Breast epithelium (tissue), 4 donors: Measurements from ENCODE around the gene CRYBG1. TPM values are rescaled to one million over a fixed set of nuclear protein-coding genes. Genes with fewer than 3 reads are reported as not detected.

ENCODE experiments used
- DNase-seq, 2 donors: peaks; one replicate each; pipeline ENCODE4 v3.0.0-alpha.2; 2019; ENCODE audit warnings: low spot score in 2 of 2
- H3K27ac ChIP-seq, 2 donors: fragments of 200-600 bp; sonication (generic) in 1 of 2; one replicate each; pipeline ENCODE4 v1.5.1; 2016 to 2019; ENCODE audit warnings: mild to moderate bottlenecking in 1 of 2
- H3K27me3 ChIP-seq, 2 donors: fragments of 200-600 bp; sonication (generic) in 1 of 2; one replicate each; pipeline versions ENCODE4 v1.5.1 to v1.6.0; 2017 to 2019; ENCODE audit warnings: control low read depth in 1 of 2, mild to moderate bottlenecking in 1 of 2
- H3K36me3 ChIP-seq: fragments of 200-600 bp; one replicate; pipeline ENCODE4 v1.5.1; 2019
- H3K4me1 ChIP-seq, 2 donors: fragments of 200-600 bp; sonication (generic); one replicate each; pipeline ENCODE4 v1.5.1; 2016 to 2019; ENCODE audit warnings: control low read depth in 1 of 2
- H3K4me3 ChIP-seq, 3 donors: fragments of 200-600 bp; sonication (generic); 1 replicate in 2 of 3; 2 replicates in 1 of 3; pipeline ENCODE4 v1.5.1; 2016 to 2019; ENCODE audit warnings: mild to moderate bottlenecking in 3 of 3, moderate library complexity in 2 of 3
- H3K9me3 ChIP-seq, 2 donors: fragments of 200-600 bp; sonication (generic) in 1 of 2; one replicate each; pipeline ENCODE4 v1.5.1; 2016 to 2019; ENCODE audit warnings: control low read depth in 1 of 2
- CTCF ChIP-seq, 3 donors: fragments of 450-650 bp; IDR thresholded peaks; one replicate each; pipeline ENCODE4 v1.5.1; 2016 to 2017; ENCODE audit warnings: antibody characterized with exemption in 3 of 3, mild to moderate bottlenecking in 3 of 3, moderate library complexity in 3 of 3
- POLR2A ChIP-seq: fragments of 450-650 bp; IDR thresholded peaks from one replicate; pipeline ENCODE4 v1.6.1; 2016; ENCODE audit warnings: antibody characterized with exemption, mild to moderate bottlenecking, moderate library complexity
- POLR2AphosphoS5 ChIP-seq, 3 donors: sonication (generic); formaldehyde crosslinking; IDR thresholded peaks; one replicate each; pipeline ENCODE4 v1.6.1; 2017; ENCODE audit warnings: antibody characterized with exemption in 3 of 3
- intact Hi-C: fragments of 100-400 bp; cut with DNase I; formaldehyde crosslinking; loops from one replicate; pipeline ENCODE4 v1.15.1; 2023; ENCODE audit warnings: low total_unique reads
- total RNA-seq, 3 donors: library from RNA; depleted of rRNA; stranded (reverse); fragments of >200 nt; gene quantifications; one replicate each; pipeline ENCODE4 v1.1.0, GENCODE V29; 2016

CRYBG1 gene
- total RNA-seq, 3 donors from 2014 or later: 30.9 to 142 (median 38.3) TPM

DNA sequence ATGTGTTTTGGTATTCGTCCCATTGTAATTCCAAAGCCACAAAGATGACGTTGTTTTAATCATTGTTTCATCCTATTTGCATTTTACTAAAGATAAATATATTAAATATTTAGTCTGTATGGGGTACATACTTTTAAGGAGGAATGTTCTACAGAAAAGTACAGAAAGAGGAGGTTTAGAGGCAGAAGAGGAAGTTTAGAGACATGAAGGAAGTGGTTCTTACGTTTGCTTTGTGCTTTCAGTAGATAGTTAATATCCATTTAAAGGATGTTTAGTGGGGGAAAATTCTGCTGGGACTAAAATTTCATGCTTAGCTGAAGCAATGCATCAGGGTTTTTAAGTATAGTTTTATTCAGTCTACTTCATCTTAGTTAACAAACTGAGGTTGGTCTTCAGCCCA lies 116.6 kb downstream of the CRYBG1 start:
- intact Hi-C loops: loop anchor here (10.0 kb wide), 1 partner anchor 1828 kb away; no protein-coding TSS in a partner anchor
- Histone ChIP-seq H3K4me3 (no peak overlapping the region), H3K36me3 (no peaks in the 10 kb centered on the region), H3K27ac (no peak overlapping the region), H3K4me1 (peaks cover 0 to 3% of the 10 kb centered on the region in 2 donors), H3K9me3 (no peaks in the 10 kb centered on the region), H3K27me3 (no peaks in the 10 kb centered on the region)
- TF ChIP-seq POLR2A: no peak
- TF ChIP-seq POLR2AphosphoS5 (IDR thresholded peaks at IDR 0.05): no peak
- no peak for TF ChIP-seq CTCF (IDR thresholded peaks at IDR 0.05)
- no peak for DNase-seq

GRCh38 chr6:106477790-106478189 lies 117.3 kb downstream of the CRYBG1 start:
- Histone ChIP-seq H3K4me1 (peaks cover 0 to 3% of the 10 kb centered on the region in 2 donors), H3K4me3 (no peak overlapping the region), H3K9me3 (no peaks in the 10 kb centered on the region), H3K27ac (no peak overlapping the region), H3K36me3 (no peaks in the 10 kb centered on the region), H3K27me3 (no peaks in the 10 kb centered on the region)
- intact Hi-C loops: loop anchor here (10.0 kb wide), 1 partner anchor 1827 kb away; no protein-coding TSS in a partner anchor
- TF ChIP-seq CTCF (IDR thresholded peaks at IDR 0.05): no peak
- no peak for DNase-seq

DNA sequence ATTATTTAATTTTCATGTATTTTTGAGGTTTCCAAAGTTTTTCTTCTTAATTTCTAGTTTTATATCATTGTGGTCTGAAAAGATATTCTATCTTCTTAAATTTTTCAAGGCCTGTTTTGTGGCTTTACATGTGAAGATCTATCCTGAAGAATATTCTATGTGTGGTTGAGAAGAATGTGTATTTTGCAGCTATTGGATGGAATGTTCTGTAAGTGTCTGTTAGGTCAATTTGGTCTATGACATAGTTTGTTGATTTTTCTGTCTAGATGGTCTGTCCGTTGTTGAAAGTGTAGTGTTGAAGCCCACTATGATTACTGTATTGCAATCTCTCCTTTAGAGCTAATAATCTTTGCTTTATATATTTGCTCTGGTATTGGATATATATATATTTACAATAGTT lies 125.7 kb downstream of the CRYBG1 start:
- H3K36me3 ChIP-seq: no peaks in the 10 kb centered on the region
- no peaks in the 10 kb centered on the region for H3K9me3 ChIP-seq
- no peaks in the 10 kb centered on the region for H3K27me3 ChIP-seq
- TF ChIP-seq CTCF (IDR thresholded peaks at IDR 0.05): no peak
- no peak for TF ChIP-seq POLR2A
- no peak for TF ChIP-seq POLR2AphosphoS5 (IDR thresholded peaks at IDR 0.05)
- intact Hi-C loops: no loop called here
- no peak overlapping the region for H3K27ac ChIP-seq
- no peak overlapping the region for H3K4me3 ChIP-seq
- H3K4me1 ChIP-seq: no peaks in the 10 kb centered on the region
- DNase-seq: no peak

- no peaks in the 10 kb centered on the region for H3K4me1 ChIP-seq
- no peak overlapping the region for H3K27ac ChIP-seq
- no peaks in the 10 kb centered on the region for H3K9me3 ChIP-seq
- intact Hi-C loops: no loop called here
- H3K4me3 ChIP-seq: no peak overlapping the region
- DNase-seq: no peak
- TF ChIP-seq CTCF (IDR thresholded peaks at IDR 0.05) (no peak), POLR2AphosphoS5 (IDR thresholded peaks at IDR 0.05) (no peak), POLR2A (no peak)
- H3K36me3 ChIP-seq: no peaks in the 10 kb centered on the region
- H3K27me3 ChIP-seq: no peaks in the 10 kb centered on the region
Measured at GRCh38 chr6:106488494-106489370, 128.2 kb downstream of the CRYBG1 start.

DNA sequence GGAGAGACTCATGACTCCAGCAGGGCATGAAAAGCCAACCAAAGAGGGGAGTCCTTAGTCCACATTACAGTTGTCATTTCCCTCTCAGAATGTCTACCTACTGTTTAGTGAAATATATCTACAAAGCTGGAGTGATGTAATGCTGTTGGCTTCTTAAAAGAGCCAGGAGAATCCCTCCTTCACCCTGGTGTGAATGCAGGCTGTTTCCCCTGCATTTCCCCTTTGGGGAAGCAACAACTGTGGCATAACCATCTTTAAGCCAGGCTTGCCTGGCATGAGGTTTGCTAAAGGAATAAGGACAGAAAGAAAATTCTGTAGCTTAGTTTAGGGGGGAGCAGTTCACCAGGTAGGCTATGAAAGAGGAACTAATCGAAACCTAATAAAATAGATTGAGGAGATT lies 129.5 kb downstream of the CRYBG1 start:
- no peak overlapping the region for H3K4me3 ChIP-seq
- H3K4me1 ChIP-seq: no peaks in the 10 kb centered on the region
- intact Hi-C loops: no loop called here
- no peak for DNase-seq
- H3K36me3 ChIP-seq: no peaks in the 10 kb centered on the region
- no peak overlapping the region for H3K27ac ChIP-seq
- no peaks in the 10 kb centered on the region for H3K27me3 ChIP-seq
- H3K9me3 ChIP-seq: no peaks in the 10 kb centered on the region
- TF ChIP-seq POLR2A: no peak
- TF ChIP-seq POLR2AphosphoS5 (IDR thresholded peaks at IDR 0.05): no peak
- TF ChIP-seq CTCF (IDR thresholded peaks at IDR 0.05): no peak
